Measurements from ENCODE around the gene MLH3. TPM values are rescaled to one million over a fixed set of nuclear protein-coding genes. Genes with fewer than 3 reads are reported as not detected.
A peak's percentile ranks its signal among the peaks of the same experiment; 100 is the strongest.

MLH3 gene
- total RNA-seq, 1 donor from 2014 or later: 27.2 TPM

DNA sequence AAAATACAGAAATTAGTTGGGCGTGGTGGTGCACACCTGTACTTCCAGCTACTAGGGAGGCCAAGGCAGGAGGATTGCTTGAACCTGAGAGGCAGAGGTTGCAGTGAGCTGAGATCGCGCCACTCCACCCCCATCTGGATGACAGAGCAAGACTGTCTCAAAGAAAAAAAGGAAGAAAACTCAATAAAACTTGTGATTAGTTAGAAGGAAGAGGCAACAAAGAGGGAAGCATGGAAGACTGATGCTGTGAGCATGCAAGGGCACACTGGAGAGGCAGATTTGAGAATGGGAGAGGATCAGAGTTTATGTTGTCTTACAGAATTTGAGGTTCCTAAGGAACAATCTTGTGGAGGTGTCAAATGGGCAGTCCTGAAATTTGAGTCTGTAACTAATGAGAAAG is 15.4 kb upstream of the MLH3 start:
- Histone ChIP-seq H3K36me3 (no peaks in the 10 kb centered on the region), H3K9me3 (no peaks in the 10 kb centered on the region), H3K4me3 (no peak overlapping the region), H3K27ac (no peak overlapping the region), H3K27me3 (ENCODE audit: low read depth) (no peaks in the 10 kb centered on the region), H3K4me1 (peaks cover 53% of the 10 kb centered on the region)
- intact Hi-C loops (cut with DNase I): no loop called here
- DNase-seq: no peak
- TF ChIP-seq, protein P1, sequence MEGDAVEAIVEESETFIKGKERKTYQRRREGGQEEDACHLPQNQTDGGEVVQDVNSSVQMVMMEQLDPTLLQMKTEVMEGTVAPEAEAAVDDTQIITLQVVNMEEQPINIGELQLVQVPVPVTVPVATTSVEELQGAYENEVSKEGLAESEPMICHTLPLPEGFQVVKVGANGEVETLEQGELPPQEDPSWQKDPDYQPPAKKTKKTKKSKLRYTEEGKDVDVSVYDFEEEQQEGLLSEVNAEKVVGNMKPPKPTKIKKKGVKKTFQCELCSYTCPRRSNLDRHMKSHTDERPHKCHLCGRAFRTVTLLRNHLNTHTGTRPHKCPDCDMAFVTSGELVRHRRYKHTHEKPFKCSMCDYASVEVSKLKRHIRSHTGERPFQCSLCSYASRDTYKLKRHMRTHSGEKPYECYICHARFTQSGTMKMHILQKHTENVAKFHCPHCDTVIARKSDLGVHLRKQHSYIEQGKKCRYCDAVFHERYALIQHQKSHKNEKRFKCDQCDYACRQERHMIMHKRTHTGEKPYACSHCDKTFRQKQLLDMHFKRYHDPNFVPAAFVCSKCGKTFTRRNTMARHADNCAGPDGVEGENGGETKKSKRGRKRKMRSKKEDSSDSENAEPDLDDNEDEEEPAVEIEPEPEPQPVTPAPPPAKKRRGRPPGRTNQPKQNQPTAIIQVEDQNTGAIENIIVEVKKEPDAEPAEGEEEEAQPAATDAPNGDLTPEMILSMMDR (IDR thresholded peaks at IDR 0.05): no peak
- ATAC-seq: no peak

DNA sequence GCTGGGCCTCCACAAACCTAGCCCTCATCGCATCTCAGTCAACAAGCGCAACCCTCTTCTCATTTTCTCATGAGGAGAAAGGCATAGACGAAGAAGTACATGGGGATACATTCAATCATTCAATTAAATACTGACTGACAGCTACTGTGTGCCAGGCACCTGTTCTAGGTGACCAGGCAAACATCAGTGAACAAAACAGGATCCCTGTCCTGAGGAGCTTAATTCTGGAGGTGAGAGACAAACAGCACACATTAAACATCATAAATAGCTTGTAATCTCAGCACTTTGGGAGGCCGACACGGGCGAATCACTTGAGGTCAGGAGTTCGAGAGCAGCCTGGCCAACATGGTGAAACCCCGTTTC is 12.9 kb upstream of the MLH3 start:
- Histone ChIP-seq H3K9me3 (no peaks in the 10 kb centered on the region), H3K27ac (peak overlapping the region; percentile 69), H3K36me3 (no peaks in the 10 kb centered on the region), H3K4me3 (peak overlapping the region; percentile 67), H3K4me1 (peaks cover 40% of the 10 kb centered on the region), H3K27me3 (ENCODE audit: low read depth) (no peaks in the 10 kb centered on the region)
- ATAC-seq (peak in 1 of 2 donors; percentile 2), DNase-seq (no peak)
- TF ChIP-seq, protein P1 (IDR thresholded peaks at IDR 0.05): no peak
- intact Hi-C loops (cut with DNase I): no loop called here

DNA sequence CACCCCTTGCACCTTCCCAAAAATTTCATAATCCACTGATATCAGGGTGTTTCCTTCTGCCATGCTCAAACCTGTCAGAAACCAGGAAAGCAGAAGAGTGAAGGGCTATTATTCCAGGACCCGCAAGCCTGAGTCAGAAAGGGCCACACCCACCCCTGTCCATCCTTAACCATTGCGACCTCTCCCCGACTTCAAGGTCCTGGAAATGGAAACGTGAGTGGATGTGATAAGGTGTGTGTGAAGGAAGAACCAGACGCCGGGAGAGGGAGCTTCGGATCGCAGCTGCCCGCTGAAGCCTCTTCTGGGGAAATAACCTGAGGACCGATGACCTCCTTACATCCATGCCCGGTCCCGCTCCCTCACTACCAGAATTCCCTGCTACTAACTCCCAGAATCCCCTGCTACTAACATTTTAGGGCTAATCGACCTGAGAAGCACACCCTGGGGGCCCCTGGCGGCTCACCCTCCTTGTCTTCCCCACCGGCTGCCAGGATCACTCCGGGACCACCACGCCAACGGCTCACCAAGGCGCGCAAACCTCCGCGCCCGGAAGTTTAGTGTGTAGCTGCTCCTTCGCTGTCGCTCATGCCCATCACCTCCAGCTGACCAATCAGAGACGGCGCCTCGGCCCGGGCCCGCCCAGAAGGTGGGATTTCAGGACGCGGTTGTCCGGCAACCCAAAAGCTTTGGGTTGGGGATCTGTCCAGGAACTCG is 12.4 kb upstream of the MLH3 start, which contains the start of gene ACYP1:
Gene ACYP1 (minus strand): TSS at position 534 of the 714 bp plus-strand sequence. CDS start 471 bp downstream, at position 63.
- Histone ChIP-seq H3K9me3 (no peaks in the 10 kb centered on the region), H3K4me1 (peaks cover 38% of the 10 kb centered on the region), H3K36me3 (no peaks in the 10 kb centered on the region), H3K27ac (peak within 1 kb of the TSS; percentile 69), H3K4me3 (peak within 1 kb of the TSS; percentile 67), H3K27me3 (ENCODE audit: low read depth) (no peaks in the 10 kb centered on the region)
- ATAC-seq (peak; percentile 97 to 98), DNase-seq (peak; percentile 92)
- TF ChIP-seq, protein P1 (IDR thresholded peaks at IDR 0.05): no peak
- intact Hi-C loops (cut with DNase I): no loop called here

DNA sequence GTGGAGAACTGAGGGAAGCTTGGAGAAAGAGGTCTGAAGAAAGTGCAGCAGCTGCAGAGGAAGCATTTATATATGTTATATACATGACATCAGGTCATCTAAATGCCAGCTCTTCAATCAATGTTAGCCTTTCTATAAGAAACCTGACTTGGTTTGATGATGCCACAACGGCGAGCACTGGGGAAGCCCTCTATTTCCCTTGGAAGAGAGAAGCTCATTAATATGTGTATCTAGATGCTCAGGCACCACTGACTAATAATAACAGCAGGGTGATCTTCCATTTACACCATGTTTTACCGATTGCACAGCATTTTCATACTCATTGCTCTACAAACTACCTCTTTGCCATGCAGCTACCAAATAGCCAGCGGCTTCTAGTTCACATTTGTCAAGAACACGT is 11.7 kb upstream of the MLH3 start:
- H3K27me3 ChIP-seq (ENCODE audit: low read depth): no peaks in the 10 kb centered on the region
- no peak overlapping the region for H3K27ac ChIP-seq
- DNase-seq (no peak), ATAC-seq (no peak)
- intact Hi-C loops (cut with DNase I): no loop called here
- H3K36me3 ChIP-seq: no peaks in the 10 kb centered on the region
- H3K4me3 ChIP-seq: peak overlapping the region; percentile 67
- TF ChIP-seq, protein P1 (IDR thresholded peaks at IDR 0.05): no peak
- H3K4me1 ChIP-seq: peaks cover 32% of the 10 kb centered on the region
- H3K9me3 ChIP-seq: no peaks in the 10 kb centered on the region

DNA sequence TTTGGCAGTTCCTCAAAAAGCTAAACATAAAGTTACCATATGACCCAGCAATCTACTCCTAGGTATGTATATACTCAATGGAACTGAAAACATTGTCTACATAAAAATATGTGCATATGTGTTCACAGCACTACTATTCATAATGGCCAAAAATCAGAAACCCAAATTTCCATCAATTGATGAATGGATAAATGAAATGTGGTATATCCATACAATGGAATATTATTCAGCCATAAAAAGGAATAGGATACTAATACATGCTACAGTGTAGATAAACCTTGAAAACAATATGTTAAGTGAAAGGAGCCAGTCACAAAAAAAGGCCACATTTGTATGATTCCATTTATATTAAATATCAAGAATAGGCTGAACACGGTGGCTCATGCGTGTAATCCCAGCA is 9.2 kb upstream of the MLH3 start:
- intact Hi-C loops (cut with DNase I): no loop called here
- Histone ChIP-seq H3K27ac (no peak overlapping the region), H3K4me1 (peaks cover 19% of the 10 kb centered on the region), H3K36me3 (no peaks in the 10 kb centered on the region), H3K9me3 (no peaks in the 10 kb centered on the region), H3K4me3 (no peak overlapping the region), H3K27me3 (ENCODE audit: low read depth) (no peaks in the 10 kb centered on the region)
- no peak for ATAC-seq
- no peak for DNase-seq
- TF ChIP-seq, protein P1 (IDR thresholded peaks at IDR 0.05): no peak
